HL-60 (cell line): Measurements from ENCODE around the gene PLA2G6.

Experiments
- DNase-seq, 2 experiments: peaks; one replicate each; pipeline ENCODE4 v3.0.0-alpha.2; 2010 to 2020; ENCODE audit warnings: low read depth in 1 of 2, low spot score in 1 of 2
- H3K27ac ChIP-seq: fragments of 250-450 bp; sonication (Bioruptor Pico); replicated peaks from 2 replicates; pipeline ENCODE4 v1.5.1; 2020; ENCODE audit warnings: mild to moderate bottlenecking, moderate library complexity
- H3K27me3 ChIP-seq: fragments of 250-450 bp; sonication (Bioruptor Pico); 2 replicates; pipeline ENCODE4 v1.5.1; 2021; ENCODE audit warnings: mild to moderate bottlenecking, moderate library complexity; ENCODE audit not compliant: insufficient read depth, poor library complexity, severe bottlenecking
- H3K4me3 ChIP-seq: replicated peaks from 2 replicates; pipeline ENCODE4 v1.5.1; 2011; ENCODE audit warnings: mild to moderate bottlenecking, control low read depth, low read length; ENCODE audit not compliant: insufficient read depth
- CTCF ChIP-seq: IDR thresholded peaks from one replicate; pipeline ENCODE4 v1.5.1; 2011; ENCODE audit warnings: low read length, control low read depth, inconsistent platforms; ENCODE audit not compliant: insufficient read depth
- GABPA ChIP-seq: IDR thresholded peaks from 2 replicates; pipeline ENCODE4 v1.6.1; 2012; ENCODE audit warnings: low read depth
- POLR2AphosphoS5 ChIP-seq: IDR thresholded peaks from 2 replicates; pipeline ENCODE4 v1.6.1; 2012; ENCODE audit warnings: low read depth
- REST ChIP-seq: IDR thresholded peaks from 2 replicates; pipeline ENCODE4 v1.6.1; 2012; ENCODE audit warnings: low read depth; ENCODE audit not compliant: insufficient replicate concordance
- SPI1 ChIP-seq: IDR thresholded peaks from 2 replicates; pipeline ENCODE4 v1.6.1; 2012; ENCODE audit warnings: low read depth, mild to moderate bottlenecking, borderline replicate concordance

PLA2G6 gene

GRCh38 chr22:38083931-38084631 is 97.5 kb downstream of the PLA2G6 start, which contains the start of gene SLC16A8:
TSS of gene SLC16A8 (minus strand) at chr22:38084184. CDS start at chr22:38082873, 1,311 bp downstream.
- DNase-seq = no peak
- no peak for TF ChIP-seq CTCF
- TF ChIP-seq SPI1 = no peak
- TF ChIP-seq GABPA = no peak
- TF ChIP-seq REST = no peak
- TF ChIP-seq POLR2AphosphoS5 = no peak
- Histone ChIP-seq H3K27me3 (peaks cover 33% of the 10 kb centered on the region), H3K27ac (no peak within 1 kb of the TSS), H3K4me3 (no peak within 1 kb of the TSS)

- Histone ChIP-seq H3K4me3 (no peak overlapping the region), H3K27me3 (peaks cover 33% of the 10 kb centered on the region), H3K27ac (no peak overlapping the region)
- TF ChIP-seq REST = no peak
- no peak for DNase-seq
These were observed 98.5 kb downstream of the PLA2G6 start for GRCh38 chr22:38082986-38083710.

GRCh38 chr22:38081941-38082828 is 99.4 kb downstream of the PLA2G6 start:
- no peak for TF ChIP-seq CTCF
- no peak for TF ChIP-seq GABPA
- no peak for TF ChIP-seq POLR2AphosphoS5
- TF ChIP-seq SPI1 = no peak
- no peak for TF ChIP-seq REST
- Histone ChIP-seq H3K27ac (no peak overlapping the region), H3K4me3 (no peak overlapping the region), H3K27me3 (peaks cover 33% of the 10 kb centered on the region)
- no peak for DNase-seq
